T-helper 2 cell (primary cell): ENCODE data around the gene CHN2.
A peak's percentile ranks its signal among the peaks of the same experiment; 100 is the strongest.
"Not testable (repeated sequence)": the region's sequence is repeated elsewhere in the genome, so short reads cannot be mapped to it uniquely, and the experiment has no call there.

Source experiments
- DNase-seq, 5 experiments: peaks; one replicate each; pipeline versions ENCODE4 v3.0.0 to v3.0.0-alpha.2; 2012 to 2022

Gene CHN2

GRCh38 chr7:29190349-29191045, 4.1 kb upstream of the CHN2 start:
- DNase-seq = no peak

- no peak for DNase-seq
Observed at GRCh38 chr7:29192323-29192722, 2.3 kb upstream of the CHN2 start.

- DNase-seq = no peak
Observed at GRCh38 chr7:29192811-29193210, 1.8 kb upstream of the CHN2 start.

GRCh38 chr7:29193316-29194205, 1.0 kb upstream of the CHN2 start:
- DNase-seq = no peak

GRCh38 chr7:29194206-29194593, 375 bp upstream of the CHN2 start:
- DNase-seq = peak in 1 of 5 experiments; percentile 4

- peak in 1 of 5 experiments; percentile 78 for DNase-seq
Observed at GRCh38 chr7:29196191-29196590, 1.6 kb downstream of the CHN2 start.

GRCh38 chr7:29196971-29197595, 2.5 kb downstream of the CHN2 start:
- DNase-seq = no peak

DNA sequence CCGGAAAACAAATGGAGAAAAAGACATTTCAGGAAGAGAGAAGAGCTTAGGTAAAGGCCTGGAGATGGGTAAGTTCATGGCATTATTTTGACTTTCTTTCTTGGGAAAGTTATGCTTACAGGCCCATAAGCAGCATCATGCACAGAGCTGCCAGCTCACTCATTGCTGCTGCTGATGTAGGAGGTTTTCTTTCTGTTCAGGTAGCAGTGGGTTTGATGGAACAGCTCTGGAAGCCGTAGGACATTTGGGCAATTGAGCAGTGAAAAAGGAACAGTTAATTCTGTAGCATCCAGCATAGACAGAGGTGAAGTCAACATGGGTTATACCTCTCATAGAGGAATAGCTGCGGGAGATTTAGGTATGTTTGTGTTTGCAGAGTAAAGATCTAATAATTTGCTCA, 3.3 kb downstream of the CHN2 start:
- DNase-seq = no peak

- DNase-seq = no peak
Observed at GRCh38 chr7:29199776-29200175, 5.2 kb downstream of the CHN2 start.

- DNase-seq = no peak
Observed at GRCh38 chr7:29202651-29203069, 8.1 kb downstream of the CHN2 start.

DNA sequence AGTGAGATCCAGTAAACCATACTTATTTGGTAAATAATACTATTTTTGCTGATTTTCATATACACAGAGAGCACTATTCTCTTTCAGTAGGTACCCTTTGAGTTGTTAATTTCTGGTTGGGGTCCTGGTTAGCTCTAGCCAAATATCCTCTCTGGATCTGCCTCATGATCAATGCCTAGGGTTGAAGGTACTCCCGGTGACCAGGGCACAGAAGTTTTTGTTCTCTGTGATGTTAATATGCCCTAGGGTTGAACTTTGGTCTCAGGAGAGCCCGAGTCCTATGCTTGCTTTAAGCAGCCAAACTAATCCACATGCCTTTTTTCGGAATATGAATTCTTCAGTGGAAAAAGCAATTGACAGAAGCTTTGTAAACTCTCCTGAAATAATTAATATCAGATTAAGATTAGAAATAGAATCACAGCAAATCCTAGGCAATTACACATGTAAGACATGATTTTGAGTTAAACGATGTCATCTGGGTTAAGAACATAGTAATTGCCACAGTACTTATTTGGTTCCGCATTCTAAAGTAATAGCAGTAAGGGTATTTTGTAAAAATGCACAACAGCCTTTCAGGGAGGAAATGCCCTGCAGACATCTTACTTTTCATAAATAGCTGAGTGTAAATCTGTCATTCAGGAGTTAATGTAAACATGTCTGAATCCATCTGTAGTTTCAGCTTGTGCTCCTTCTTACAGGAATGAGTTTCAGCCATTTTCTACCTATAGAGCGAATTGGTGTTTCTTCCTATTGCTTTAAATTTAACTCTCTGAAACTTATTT, 10.1 kb downstream of the CHN2 start:
- no peak for DNase-seq

DNA sequence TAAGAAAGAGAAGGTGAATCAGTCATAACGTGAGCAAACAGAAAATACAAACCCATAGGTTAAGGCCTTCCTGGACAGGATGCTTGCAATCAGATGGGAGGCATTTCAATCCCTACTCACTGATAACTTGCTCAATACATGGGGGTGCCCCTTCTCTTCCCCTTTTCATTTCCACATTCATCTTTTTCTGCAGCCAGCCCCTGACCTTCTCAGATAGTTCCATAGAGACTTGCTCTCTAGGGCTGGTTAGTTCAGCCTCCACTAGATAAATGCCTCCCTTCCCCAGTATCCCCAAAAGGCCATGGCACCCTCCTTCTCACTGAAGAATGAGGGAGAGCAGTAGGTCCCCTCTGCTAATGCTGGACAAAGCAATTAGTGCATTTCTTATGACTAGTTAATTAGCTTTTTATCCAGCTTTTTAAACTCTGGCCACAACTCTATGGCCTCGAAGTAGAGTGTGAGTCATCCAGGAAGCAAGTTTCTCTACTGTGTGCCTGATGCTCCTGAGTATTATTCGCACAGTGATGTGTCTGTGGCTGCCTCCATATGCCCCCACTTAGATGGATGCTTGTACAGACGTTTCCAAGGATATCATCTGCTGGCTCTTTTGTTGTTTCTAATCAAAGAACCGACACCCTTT, 12.7 kb downstream of the CHN2 start:
- DNase-seq = no peak

- DNase-seq = no peak
Observed at GRCh38 chr7:29208410-29209250, 14.1 kb downstream of the CHN2 start.

DNA sequence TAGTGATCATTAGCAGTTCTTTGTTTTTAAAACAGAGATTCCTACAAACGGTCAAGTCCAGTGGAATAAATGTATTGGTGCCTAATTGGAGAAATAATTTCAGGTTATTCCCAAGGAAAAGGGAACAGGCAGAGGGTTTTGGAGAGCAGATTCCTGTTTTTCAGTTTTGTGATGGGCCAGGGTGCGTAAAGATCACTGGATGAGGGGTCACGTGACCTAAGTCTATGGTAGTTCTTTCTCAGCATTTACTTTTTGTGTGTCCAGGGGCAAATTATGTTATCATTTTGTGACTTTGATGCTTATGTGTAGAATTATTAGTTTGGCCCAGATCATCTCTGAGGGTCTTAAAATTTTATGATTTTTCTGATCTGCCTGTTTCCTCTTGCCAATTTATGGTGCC, 15.2 kb downstream of the CHN2 start:
- no peak for DNase-seq

- DNase-seq = not testable (repeated sequence)
Observed at GRCh38 chr7:29212736-29213135, 18.2 kb downstream of the CHN2 start.

GRCh38 chr7:29214056-29214455, 19.5 kb downstream of the CHN2 start:
- no peak for DNase-seq

- DNase-seq = no peak
Observed at GRCh38 chr7:29214816-29215215, 20.2 kb downstream of the CHN2 start.

GRCh38 chr7:29216128-29216527, 21.6 kb downstream of the CHN2 start:
- no peak for DNase-seq

- DNase-seq = no peak
Observed at GRCh38 chr7:29217113-29217512, 22.5 kb downstream of the CHN2 start.

DNA sequence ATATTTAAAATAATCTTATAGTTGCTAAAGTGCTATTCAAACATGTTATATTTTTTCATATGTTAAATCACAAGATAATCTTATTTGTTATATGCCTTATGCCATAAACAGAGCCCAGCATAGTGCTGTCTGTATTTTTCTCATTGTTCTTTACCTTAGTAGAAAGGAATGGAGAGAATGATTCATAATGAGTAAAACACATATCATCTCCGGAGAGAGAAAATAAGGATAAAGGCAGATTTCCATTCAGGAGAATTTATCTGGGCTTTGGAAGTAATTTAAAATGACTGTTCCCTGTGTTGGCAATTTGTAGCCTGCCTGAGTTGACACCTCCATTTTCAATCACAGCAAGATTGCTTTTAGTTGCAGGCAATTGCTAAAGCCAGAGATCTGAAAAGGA, 30.2 kb downstream of the CHN2 start:
- DNase-seq = no peak

- DNase-seq = no peak
Observed at GRCh38 chr7:29228289-29229011, 33.9 kb downstream of the CHN2 start.
